RKO (cell line): ENCODE measurements around the gene COMP.
"Not testable (repeated sequence)": the region's sequence is repeated elsewhere in the genome, so short reads cannot be mapped to it uniquely, and the experiment has no call there.

Source experiments
- DNase-seq: peaks from one replicate; pipeline ENCODE4 v3.0.0-alpha.2; 2016; ENCODE audit warnings: low spot score

COMP gene

DNA sequence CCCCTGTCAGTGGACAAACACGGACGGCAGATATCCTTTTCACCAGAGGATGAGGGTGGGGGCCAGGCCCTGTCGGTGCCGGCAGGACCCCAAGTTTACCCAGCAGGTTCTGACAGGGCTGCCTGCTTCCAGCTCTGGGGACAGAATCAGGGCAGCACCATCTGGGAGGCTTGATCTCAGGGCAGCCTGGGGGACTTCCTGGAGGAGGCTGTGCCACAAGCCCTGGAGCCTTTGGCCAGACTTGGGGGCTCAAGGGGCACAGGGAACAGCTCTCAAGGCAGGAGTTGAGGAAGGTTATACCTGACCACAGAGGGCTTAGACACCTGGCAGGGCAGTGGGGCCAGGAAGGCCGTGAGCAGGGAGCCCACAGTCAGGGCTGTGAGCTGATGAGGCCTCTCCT, 45.2 kb downstream of the COMP start:
- no peak for DNase-seq

DNA sequence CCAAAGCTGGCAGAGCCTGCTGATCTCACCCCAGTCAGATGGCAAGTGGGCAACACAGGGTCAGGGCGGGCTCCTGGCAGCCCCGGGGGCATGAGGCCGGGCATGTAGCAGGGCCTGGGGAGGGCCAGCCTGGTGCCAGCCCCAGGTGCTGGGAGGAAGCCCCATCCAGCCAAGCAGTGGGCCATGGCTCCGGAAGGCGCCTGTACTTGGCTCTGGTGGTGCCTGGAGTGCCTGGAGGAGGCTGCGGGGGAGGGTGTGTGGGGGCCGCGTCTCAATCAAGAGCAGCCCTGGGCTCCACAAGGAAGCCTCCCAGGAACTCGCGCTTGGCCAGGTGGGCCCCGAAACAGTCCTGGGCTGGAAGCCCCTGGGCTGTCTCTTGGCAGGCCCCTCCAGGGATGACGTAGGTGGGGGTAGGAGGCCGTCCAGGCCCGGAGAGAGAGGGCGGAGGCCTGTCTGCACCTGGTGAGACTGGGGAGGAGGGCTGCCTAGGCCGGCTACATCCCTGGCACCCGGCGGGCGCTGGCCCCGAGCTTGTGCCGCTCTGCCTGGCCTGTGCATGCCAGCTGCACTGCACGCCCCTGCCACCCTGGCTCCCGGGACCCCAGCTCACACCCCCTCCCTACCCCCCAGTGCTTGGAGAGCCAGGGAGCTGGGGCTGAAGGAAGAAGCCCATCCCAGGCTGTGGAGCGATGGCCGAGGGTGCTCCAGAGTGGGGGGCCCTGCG, 45.9 kb downstream of the COMP start:
- DNase-seq = no peak

DNA sequence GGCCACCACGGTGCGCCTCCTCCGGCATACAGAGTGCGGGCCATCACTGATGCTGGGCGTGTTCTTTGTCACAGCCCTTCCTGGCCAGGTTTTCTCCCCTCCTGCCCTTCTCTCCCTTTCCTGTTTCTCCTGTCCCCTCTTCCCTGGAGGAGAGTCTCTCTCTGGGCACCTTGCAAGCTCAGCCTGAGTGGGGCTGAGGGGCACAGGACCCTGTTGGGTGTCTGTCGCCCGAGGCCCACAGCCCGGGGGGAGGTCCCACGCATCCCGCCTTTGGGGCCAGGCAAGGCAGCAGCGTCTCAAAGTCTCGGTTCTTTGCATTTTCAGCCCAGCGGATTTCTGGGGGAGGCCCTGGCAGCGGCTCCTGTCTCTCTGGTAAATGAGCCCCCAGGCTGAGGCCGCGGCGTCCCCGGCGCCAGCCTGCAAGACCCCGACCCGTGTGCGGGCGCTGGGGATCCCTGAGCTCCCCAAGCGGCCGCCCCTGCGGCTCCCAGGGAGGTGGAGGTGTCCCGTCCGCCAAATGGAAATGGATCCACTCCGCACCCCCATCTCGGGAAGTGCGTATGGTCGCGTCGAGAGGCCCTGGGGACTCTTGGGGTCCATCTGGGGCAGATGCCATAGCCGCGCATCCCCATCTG, 47.2 kb downstream of the COMP start:
- DNase-seq = no peak

DNA sequence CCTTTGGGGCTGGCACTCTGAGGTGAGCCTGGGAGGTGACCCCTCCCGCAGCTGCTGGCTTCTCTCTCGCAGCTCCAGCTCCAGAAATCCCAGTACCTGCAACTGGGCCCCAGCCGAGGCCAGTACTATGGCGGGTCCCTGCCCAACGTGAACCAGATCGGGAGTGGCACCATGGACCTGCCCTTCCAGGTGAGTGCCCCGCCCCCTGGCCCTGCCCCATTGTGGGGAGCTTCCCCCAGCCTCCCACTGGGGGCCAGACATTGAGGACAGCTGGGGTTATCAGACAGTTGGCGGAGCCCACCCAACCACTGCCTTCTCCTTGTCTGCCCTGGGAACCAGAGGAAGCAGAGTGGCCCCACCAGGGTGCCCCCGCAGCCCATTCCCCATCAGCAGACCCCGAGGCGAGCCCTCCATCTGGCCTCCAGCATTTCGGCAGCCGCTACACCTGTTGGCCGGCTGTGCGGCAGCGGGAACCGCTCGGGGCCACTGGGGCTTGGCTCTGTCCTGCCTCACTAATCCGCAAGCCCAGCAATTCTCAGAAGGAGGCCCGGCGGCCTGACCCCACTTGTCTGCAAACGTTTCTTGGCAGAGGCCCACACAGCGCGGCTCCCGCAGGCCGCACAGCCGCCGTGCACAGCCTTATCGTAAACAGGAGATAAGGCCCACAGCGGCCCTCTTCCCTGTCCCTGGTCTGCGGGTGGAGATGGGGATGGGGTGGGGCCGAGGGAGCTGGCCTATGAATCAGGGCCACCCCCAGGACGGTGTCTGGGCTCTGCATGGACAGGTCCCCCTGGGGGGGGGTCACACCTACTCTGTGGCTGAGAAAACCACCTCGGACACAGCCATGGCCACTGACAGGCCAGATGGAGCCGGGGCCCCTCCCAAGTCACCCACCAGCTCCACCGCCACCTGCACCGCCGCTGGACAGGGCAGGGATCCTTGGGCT, 48.0 kb downstream of the COMP start:
- DNase-seq = no peak

DNA sequence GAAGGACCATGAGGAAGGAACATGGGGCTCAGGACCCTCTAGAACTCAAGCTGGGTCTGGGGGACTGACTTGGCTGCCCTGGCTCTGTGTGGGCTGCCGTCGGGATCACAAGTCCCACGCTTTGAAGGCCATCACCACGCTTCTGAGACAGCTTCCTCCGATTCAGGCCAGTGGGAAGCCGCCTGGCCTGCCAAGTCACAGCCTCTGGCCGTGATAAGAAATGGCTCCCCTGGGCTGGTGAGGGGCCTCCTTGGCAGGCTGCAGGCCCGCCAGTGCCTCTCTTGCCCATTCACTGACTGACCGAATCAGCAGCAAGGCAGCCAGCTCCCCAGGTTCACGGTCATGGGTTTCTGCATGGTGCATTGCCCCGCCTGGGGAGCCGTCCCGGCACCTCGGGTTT, 48.8 kb downstream of the COMP start:
- DNase-seq = no peak

DNA sequence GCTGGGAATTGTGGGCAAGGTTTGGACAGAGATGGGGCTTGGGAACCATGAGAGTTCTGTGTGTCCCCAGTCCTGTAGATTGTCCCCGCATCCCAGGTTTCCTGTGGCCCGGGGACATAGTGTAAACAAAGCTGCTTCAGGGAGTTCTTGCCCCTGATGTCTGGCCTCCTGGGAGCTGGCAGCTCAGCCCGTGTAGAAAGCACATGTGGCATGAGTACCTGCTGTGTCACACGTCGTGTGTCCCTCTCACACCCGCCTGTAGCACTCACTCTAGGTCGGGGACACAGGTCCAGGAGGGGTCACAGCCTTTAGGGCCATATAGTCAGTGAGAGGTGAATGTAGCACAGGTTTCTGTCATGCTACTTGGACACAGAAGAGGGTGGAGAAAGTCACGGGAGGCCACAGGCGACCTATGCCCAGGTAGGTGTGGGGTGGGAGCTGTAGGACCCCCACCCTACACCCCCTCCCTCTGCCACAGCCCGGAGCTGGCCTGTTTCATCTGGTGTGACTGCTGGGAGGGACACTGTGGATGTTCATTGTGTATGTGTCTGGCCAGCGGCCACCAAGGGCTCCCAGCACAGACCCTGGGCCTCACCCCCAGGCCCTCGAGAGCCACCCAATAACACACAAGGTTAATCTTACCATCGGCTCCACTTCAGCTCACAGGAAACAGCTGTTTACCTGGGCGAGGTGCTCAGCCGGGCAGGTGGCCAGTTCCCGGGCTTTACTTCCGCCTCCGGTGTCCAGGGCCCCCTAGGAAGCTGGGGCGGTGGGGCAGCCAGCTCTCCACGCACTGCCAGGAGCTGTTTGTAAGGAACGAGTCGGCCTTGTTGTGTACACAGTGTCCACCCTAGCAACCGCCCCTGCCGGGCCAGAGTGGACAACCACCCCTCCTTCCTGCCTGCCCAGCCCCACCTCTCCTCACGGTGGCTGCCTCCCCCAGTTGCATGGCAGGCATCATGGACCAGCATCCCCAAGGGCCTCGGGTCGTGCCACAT, 49.7 kb downstream of the COMP start:
- DNase-seq = no peak

DNA sequence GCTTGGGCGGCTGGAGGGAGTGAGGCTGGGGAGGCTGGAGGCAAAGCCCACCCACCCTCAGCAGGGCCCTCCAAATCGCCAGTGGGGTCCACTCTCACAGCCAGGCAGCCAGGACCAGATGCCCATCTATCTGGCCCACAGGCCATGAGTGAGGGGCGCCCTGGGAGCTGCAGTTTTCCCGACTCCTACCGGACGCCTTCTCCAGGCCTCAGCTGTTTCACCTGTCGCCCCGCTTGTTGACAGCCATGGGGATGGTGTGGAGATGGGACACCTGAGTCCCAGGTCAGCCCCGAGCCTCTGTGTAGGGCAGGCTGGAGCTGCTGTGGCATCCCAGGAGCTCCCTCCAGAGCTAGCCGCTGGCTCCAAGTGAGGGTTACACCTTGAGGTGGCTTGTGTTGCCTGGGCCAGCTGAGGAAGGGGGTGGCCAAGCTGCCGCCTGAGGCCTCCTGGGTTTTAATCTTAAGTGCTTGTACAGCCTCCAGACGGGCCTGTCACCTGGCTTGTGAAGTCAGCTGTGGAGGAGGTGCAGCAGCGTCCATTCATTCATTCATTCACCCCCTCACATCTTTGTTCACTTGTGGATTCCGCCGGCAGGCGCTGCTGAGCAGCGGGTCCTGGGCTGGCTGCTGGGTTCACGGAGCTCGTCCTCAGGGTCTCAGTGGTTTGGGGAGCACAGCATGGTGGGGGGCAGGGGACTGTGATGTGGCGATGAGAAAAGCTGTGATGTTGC, 52.0 kb downstream of the COMP start:
- no peak for DNase-seq

DNA sequence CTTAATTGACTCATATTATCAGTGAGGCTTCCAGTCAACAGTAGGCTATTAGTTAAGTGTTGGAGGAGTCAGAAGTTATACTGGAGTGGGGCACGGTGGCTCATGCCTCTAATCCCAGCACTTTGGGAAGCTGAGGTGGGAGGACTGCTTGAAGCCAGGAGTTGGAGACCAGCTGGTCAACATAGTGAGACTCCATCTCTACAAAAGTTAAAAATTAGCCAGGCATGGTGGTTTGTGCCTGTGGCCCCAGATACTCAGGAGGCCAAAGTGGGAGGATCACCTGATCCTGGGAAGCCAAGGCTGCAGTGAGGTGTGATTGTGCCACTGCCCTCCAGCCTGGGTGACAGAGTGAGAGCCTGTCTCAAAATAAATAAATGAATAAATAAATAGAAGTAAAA, 53.2 kb downstream of the COMP start:
- DNase-seq = no peak

DNA sequence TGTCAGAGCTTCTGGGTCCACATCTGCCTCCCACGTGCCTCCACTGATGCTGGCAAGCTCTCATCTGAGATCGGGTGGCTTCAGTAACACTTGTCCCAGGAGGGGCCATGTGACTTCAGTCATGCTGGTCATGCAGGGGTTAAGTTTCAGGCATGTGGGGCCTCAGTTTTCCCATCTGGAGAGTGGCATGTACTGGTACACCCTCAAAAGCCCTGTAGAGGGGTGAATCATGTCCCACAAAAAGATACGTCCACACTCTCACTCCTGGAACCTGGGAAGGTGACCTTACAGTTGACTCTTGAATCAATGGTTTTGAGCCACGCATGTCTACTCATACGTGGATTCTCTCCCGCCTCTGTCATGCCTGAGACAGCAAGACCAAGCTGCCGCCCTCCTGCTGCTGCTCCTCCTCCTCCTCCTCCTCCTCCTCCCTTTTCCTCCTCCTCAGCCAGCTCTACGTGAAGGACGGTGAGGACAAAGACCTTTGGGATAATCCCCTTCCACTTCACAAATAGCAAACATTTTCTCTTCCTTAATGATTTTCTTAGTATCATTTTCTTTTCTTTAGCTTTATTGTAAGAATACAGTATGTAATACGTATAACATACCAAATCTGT, 53.7 kb downstream of the COMP start:
- DNase-seq = no peak

DNA sequence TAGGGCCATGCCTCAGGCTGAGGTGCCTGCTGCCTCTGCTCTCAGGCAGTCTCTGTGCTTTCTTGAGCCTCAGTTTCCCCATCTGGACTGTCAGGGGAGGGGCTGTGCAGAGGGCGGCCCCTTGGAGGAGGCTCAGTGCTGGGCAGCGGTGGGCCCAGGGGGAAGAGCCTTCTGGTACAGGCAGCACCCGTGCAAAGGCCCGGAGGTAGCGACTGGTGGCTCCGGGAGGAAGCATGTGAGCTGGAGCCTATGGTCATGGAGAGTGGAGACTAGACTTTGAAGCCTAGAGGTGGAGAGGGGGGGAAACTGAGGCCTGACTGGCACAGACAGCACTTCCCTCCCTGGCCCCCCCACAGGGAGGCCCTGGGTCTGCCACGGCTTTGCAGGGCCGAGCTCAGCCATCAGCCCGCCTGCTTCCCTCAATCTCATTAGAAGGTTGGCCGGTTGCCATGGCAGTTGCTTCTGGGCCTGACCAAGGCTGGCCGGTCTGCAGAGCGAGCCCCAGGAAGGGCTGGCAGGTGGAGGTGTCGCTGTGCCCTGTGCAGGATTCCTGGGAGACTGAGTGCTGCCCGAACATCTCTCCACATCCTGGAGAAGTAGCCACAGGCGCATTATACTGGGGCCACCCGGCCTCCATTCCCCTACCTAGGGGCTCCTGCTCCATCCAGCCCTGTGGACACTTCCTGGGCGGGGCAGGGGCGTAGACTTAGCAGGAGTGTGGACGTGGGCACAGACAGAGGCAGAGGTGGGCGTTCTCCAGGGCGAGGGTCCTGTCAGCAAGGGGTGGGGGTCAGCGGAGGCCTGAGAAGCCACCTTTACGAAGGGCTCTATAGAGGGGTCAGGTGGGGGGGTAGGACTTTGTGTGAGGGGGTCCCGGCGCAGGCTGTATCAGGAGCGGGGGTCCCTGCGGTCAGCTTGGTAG, 54.4 kb downstream of the COMP start:
- DNase-seq = no peak

DNA sequence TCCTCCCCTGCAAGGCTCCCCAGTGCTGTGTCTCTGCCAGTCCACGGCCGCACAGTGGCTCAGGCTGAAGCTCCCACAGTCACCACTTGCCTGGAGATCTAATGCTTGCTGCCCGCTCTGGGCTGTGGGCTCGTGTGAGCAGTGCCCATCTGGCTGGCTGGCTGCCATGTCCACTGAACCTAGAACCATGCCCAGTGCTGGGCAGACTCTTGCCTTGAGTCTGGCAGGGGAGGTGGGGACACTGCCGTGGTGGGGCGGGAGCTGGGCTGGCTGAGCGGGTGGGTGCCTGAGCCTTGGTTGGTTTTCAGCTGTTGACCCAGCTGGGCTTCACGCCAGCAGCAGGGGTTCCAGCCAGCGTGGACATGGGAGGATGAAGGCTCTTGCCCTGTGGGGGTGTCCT, 55.4 kb downstream of the COMP start:
- no peak for DNase-seq

DNA sequence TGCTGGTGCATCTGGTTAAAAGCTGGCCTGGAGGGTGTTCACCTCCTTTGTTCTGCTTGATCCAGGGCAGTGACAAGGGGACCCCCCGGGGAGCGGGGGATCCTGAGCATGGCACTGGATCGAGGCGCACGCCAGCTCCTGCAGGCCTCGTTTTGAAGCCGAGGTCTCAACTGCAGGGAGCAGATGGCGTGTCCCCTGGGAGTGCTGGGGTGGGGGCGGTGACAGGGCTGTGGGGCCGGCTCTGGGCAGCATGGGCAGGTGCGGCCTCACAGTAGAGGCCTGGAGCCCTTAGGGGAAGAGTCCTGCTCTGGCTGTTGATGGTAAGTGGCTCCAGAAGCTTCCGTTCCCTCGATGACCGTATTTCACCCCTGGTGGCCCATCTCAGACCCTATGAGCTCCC, 55.8 kb downstream of the COMP start:
- DNase-seq = no peak

DNA sequence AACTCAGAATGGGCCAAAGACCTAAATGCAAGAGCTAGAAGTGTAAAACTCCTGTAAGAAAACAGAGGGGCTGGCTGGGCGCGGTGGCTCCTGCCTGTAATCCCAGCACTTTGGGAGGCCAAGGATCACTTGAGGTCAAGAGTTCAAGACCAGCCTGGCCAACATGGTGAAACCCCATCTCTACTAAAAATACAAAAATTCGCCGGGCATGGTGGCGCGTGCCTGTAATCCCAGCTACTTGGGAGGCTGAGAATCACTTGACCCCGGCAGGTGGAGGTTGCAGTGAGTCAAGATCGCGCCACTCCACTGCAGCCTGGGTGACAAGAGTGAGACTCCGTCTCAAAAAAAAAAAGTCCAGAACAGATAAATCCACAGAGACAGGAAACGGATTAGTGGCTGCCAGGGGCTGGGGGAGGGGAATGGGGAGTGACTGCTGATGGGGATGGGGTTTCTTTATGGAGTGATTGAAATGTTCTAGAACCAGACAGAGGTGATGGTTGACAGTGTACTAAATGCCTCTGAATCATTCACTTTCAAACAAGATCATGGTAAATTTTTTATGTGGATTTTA, 57.3 kb downstream of the COMP start:
- not testable (repeated sequence) for DNase-seq

DNA sequence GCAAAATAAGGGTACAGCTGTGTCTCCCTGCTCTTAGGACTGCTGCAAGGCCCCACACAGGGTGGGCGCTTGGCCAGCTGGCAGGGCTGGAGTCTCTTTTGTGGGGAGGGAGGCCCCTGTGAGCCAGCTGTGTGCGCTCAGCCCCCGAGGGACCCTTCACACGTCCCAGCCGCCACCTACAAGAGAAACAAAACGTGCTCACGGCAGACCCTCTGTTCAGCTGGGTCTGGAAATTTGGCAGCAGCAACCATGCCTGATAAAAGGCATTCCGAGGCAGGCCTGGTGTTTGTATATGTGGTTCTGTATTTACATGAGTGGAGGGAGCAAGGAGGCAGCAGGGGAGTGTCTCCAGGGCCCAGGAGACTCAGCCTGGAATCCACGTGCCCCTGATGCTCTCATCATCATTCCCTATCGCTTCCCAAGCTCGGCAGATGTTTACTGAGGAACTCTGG, 57.9 kb downstream of the COMP start:
- DNase-seq = no peak
